MM.1S (cell line): ENCODE results near the gene C4orf17.

ENCODE experiments used
- DNase-seq: peaks from one replicate; pipeline ENCODE4 v3.0.0-alpha.2; 2015
- H2AFZ ChIP-seq: fragments of 300-600 bp; sonication (generic); 2 replicates; pipeline ENCODE4 v1.6.0; 2016; ENCODE audit warnings: antibody characterized with exemption, low read length
- H3F3A ChIP-seq: fragments of 300-600 bp; sonication (generic); 2 replicates; pipeline ENCODE4 v1.6.1; 2016; ENCODE audit warnings: mild to moderate bottlenecking, antibody characterized with exemption, low read length, moderate library complexity, mixed read lengths; ENCODE audit not compliant: insufficient read depth
- H3K27ac ChIP-seq: fragments of 300-600 bp; sonication (generic); 2 replicates; pipeline ENCODE4 v1.5.1; 2016; ENCODE audit warnings: mild to moderate bottlenecking, low read length
- H3K27me3 ChIP-seq: fragments of 300-600 bp; sonication (generic); replicated peaks from 2 replicates; pipeline ENCODE4 v1.6.0; 2016; ENCODE audit warnings: low read length; ENCODE audit not compliant: insufficient read depth
- H3K36me3 ChIP-seq: fragments of 300-600 bp; sonication (generic); replicated peaks from 2 replicates; pipeline ENCODE4 v1.6.1; 2016; ENCODE audit warnings: mild to moderate bottlenecking, low read length, mixed read lengths; ENCODE audit not compliant: insufficient read depth
- H3K4me1 ChIP-seq: fragments of 300-600 bp; sonication (generic); 2 replicates; pipeline ENCODE4 v1.6.1; 2016; ENCODE audit warnings: low read length, mixed read lengths
- H3K4me2 ChIP-seq: fragments of 300-600 bp; sonication (generic); 2 replicates; pipeline ENCODE4 v1.6.0; 2016; ENCODE audit warnings: low read depth, low read length
- H3K4me3 ChIP-seq: fragments of 300-600 bp; sonication (generic); 2 replicates; pipeline ENCODE4 v1.5.1; 2016; ENCODE audit warnings: low read length, mixed read lengths
- H3K79me2 ChIP-seq: fragments of 300-600 bp; sonication (generic); 2 replicates; pipeline ENCODE4 v1.6.1; 2016; ENCODE audit warnings: mixed run types, low read length, mixed read lengths
- H3K9ac ChIP-seq: fragments of 300-600 bp; sonication (generic); 2 replicates; pipeline ENCODE4 v1.6.1; 2016; ENCODE audit warnings: low read length, mixed read lengths
- H3K9me2 ChIP-seq: fragments of 300-600 bp; sonication (generic); replicated peaks from 2 replicates; pipeline ENCODE4 v1.6.1; 2016; ENCODE audit warnings: mild to moderate bottlenecking, low read length, mixed read lengths; ENCODE audit not compliant: insufficient read depth
- H3K9me3 ChIP-seq: fragments of 300-600 bp; sonication (generic); replicated peaks from 2 replicates; pipeline ENCODE4 v1.6.1; 2016; ENCODE audit warnings: mild to moderate bottlenecking, low read length, mixed read lengths; ENCODE audit not compliant: insufficient read depth
- H4K20me1 ChIP-seq: fragments of 300-600 bp; sonication (generic); 2 replicates; pipeline ENCODE4 v1.6.1; 2016; ENCODE audit warnings: mild to moderate bottlenecking, low read length, moderate library complexity, mixed read lengths; ENCODE audit not compliant: insufficient read depth
- EZH2 ChIP-seq: fragments of 300-600 bp; sonication (generic); optimal IDR thresholded peaks from 2 replicates; pipeline ENCODE3; 2017; ENCODE audit warnings: low read depth, mild to moderate bottlenecking, antibody characterized with exemption, low read length, mixed read lengths
- EZH2phosphoT487 ChIP-seq: fragments of 300-600 bp; sonication (generic); IDR thresholded peaks from 2 replicates; pipeline ENCODE4 v1.6.1; 2018; ENCODE audit warnings: antibody characterized with exemption, low read length
- TF ChIP-seq, protein P1 (sequence below): fragments of 300-600 bp; sonication (generic); IDR thresholded peaks from 2 replicates; pipeline ENCODE4 v1.5.1; 2016; ENCODE audit warnings: antibody characterized with exemption, low read length, mixed read lengths

The C4orf17 gene

DNA sequence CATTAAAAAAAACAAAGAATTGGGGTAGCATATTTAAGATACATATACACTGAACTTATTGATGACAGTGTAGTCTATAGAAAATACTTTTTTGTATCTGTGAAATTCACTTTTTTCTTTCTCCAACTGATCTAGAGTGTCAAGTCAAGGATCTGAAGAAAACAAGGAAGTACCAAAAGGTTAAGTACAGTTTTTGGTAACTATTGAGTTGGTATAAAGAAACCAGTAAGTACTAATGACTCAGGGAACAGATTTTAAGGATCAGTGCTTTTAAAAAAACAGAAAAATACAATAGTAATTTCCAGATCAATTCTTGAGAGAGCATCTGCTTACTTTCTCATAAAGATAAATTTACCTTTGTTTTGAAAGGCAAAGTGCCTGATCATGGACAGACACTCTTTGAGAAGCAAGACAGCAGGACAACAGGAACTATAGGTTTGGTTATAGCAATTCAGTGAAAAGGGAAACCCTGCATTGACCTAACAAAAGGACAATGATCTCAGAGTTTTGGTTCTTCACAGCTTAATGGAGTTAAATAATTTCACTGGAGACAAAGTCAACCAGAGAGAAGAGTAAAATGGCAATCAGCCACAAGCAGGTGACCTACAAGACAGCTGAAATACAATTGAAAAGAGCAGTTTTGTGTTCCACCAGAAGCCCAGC lies 29.6 kb downstream of the C4orf17 start:
- H3K79me2 ChIP-seq, result no peaks in the 10 kb centered on the region
- H4K20me1 ChIP-seq, result no peaks in the 10 kb centered on the region
- no peaks in the 10 kb centered on the region for H3K36me3 ChIP-seq
- DNase-seq, result no peak
- H3K9ac ChIP-seq, result no peak overlapping the region
- no peaks in the 10 kb centered on the region for H3K9me3 ChIP-seq
- no peaks in the 10 kb centered on the region for H3K9me2 ChIP-seq
- H3F3A ChIP-seq, result no peaks in the 10 kb centered on the region; the same call in 1 of the 2 replicates
- H3K27me3 ChIP-seq, result no peaks in the 10 kb centered on the region
- no peak overlapping the region for H2AFZ ChIP-seq
- H3K27ac ChIP-seq, result no peak overlapping the region
- TF ChIP-seq, protein P1, sequence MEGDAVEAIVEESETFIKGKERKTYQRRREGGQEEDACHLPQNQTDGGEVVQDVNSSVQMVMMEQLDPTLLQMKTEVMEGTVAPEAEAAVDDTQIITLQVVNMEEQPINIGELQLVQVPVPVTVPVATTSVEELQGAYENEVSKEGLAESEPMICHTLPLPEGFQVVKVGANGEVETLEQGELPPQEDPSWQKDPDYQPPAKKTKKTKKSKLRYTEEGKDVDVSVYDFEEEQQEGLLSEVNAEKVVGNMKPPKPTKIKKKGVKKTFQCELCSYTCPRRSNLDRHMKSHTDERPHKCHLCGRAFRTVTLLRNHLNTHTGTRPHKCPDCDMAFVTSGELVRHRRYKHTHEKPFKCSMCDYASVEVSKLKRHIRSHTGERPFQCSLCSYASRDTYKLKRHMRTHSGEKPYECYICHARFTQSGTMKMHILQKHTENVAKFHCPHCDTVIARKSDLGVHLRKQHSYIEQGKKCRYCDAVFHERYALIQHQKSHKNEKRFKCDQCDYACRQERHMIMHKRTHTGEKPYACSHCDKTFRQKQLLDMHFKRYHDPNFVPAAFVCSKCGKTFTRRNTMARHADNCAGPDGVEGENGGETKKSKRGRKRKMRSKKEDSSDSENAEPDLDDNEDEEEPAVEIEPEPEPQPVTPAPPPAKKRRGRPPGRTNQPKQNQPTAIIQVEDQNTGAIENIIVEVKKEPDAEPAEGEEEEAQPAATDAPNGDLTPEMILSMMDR, result no peak
- no peak for TF ChIP-seq EZH2phosphoT487
- TF ChIP-seq EZH2, result no peak
- H3K4me1 ChIP-seq, result no peaks in the 10 kb centered on the region
- no peak overlapping the region for H3K4me3 ChIP-seq
- no peak overlapping the region for H3K4me2 ChIP-seq

DNA sequence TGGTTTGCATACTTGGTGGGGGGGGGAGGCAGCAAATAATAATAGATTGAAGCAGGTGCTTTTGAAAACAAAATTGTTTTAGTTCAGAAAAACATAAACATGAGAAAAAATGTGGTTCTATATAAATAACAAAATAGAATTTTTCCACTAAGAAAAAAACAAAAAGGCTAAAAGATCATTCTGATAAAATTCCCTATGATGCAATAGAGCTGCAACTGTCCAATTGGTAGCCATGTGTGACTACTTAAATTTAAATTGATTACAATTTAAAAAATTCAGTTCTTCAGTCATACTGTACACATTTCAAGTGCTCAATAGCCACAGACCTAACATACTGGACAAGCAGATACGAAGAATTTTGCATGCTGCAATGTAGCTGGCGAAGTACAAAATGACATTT lies 42.1 kb downstream of the C4orf17 start:
- DNase-seq, result no peak
- no peaks in the 10 kb centered on the region for H3K4me1 ChIP-seq
- H3K27me3 ChIP-seq, result no peaks in the 10 kb centered on the region
- H3K36me3 ChIP-seq, result no peaks in the 10 kb centered on the region
- H2AFZ ChIP-seq, result no peak overlapping the region
- H3K4me3 ChIP-seq, result no peak overlapping the region
- no peaks in the 10 kb centered on the region for H3K79me2 ChIP-seq
- no peak overlapping the region for H3K4me2 ChIP-seq
- H3K27ac ChIP-seq, result no peak overlapping the region
- no peaks in the 10 kb centered on the region for H4K20me1 ChIP-seq
- H3K9ac ChIP-seq, result no peak overlapping the region
- TF ChIP-seq EZH2 (no peak), EZH2phosphoT487 (no peak)
- TF ChIP-seq, protein P1, result no peak
- H3F3A ChIP-seq, result no peaks in the 10 kb centered on the region
- no peaks in the 10 kb centered on the region for H3K9me3 ChIP-seq
- H3K9me2 ChIP-seq, result no peaks in the 10 kb centered on the region

- no peaks in the 10 kb centered on the region for H3K9me3 ChIP-seq
- H3K79me2 ChIP-seq, result no peaks in the 10 kb centered on the region
- peaks cover 7% of the 10 kb centered on the region for H3K4me1 ChIP-seq
- H3K27me3 ChIP-seq, result no peaks in the 10 kb centered on the region
- peak within 1 kb of the TSS; percentile 68 for H3K4me3 ChIP-seq
- H3K27ac ChIP-seq, result peak within 1 kb of the TSS; percentile 84
- TF ChIP-seq, protein P1, result no peak
- no peak for TF ChIP-seq EZH2
- no peak for TF ChIP-seq EZH2phosphoT487
- peaks cover 7% of the 10 kb centered on the region for H3F3A ChIP-seq
- no peaks in the 10 kb centered on the region for H3K36me3 ChIP-seq
- no peaks in the 10 kb centered on the region for H3K9me2 ChIP-seq
- H3K4me2 ChIP-seq, result peak within 1 kb of the TSS; percentile 79
- H2AFZ ChIP-seq, result peak within 1 kb of the TSS; percentile 34
- DNase-seq, result peak; percentile 97
- no peaks in the 10 kb centered on the region for H4K20me1 ChIP-seq
- peak within 1 kb of the TSS; percentile 69 for H3K9ac ChIP-seq
These were observed 52.7 kb downstream of the C4orf17 start, which contains the start of gene TRMT10A for GRCh38 chr4:99563310-99564186. Gene TRMT10A (minus strand): TSS chr4:99564039. CDS start chr4:99559338, 4,701 bp downstream.
